Vagina (tissue), 2 donors: ENCODE data around the gene ADAMTS2.

Source experiments
- POLR2A ChIP-seq, 2 donors: fragments of 450-650 bp; IDR thresholded peaks; one replicate each; pipeline ENCODE4 v1.6.1; 2017; ENCODE audit warnings: antibody characterized with exemption in 2 of 2, mild to moderate bottlenecking in 2 of 2, moderate library complexity in 2 of 2
- POLR2AphosphoS5 ChIP-seq, 2 donors: sonication (generic); formaldehyde crosslinking; IDR thresholded peaks; one replicate each; pipeline ENCODE4 v1.9.0; 2017; ENCODE audit warnings: antibody characterized with exemption in 2 of 2, mild to moderate bottlenecking in 2 of 2, low read depth in 1 of 2; ENCODE audit not compliant: insufficient read depth in 1 of 2
- TF ChIP-seq, protein P1 (sequence below), 3 experiments: fragments of 450-650 bp in 2 of 3; fragments of 200-600 bp in 1 of 3; sonication (generic) in 1 of 3; IDR thresholded peaks; one replicate each; pipeline ENCODE4 v1.5.1; 2017 to 2019; ENCODE audit warnings: antibody characterized with exemption in 3 of 3, mild to moderate bottlenecking in 2 of 3, moderate library complexity in 2 of 3

DNA sequence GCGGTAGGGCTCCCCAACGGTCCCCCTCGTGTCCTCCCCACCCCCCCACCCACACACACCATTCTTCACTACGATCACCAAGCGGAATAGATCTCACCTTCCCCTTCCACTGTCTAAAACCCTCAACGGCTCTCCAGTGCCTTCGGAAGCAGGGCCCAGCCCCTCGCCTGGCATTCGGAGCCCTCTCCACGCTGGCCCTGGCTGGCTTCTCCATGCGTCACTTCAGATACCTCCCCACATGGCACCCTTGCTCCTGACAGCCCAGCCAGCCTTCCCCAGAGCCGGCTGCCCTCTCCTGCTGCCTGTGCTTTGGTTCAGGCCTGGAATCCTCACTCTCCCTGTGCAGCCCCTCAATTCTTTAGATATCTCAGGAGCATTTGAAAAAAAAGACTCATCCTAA lies 158.5 kb downstream of the ADAMTS2 start:
- TF ChIP-seq, protein P1, sequence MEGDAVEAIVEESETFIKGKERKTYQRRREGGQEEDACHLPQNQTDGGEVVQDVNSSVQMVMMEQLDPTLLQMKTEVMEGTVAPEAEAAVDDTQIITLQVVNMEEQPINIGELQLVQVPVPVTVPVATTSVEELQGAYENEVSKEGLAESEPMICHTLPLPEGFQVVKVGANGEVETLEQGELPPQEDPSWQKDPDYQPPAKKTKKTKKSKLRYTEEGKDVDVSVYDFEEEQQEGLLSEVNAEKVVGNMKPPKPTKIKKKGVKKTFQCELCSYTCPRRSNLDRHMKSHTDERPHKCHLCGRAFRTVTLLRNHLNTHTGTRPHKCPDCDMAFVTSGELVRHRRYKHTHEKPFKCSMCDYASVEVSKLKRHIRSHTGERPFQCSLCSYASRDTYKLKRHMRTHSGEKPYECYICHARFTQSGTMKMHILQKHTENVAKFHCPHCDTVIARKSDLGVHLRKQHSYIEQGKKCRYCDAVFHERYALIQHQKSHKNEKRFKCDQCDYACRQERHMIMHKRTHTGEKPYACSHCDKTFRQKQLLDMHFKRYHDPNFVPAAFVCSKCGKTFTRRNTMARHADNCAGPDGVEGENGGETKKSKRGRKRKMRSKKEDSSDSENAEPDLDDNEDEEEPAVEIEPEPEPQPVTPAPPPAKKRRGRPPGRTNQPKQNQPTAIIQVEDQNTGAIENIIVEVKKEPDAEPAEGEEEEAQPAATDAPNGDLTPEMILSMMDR (IDR thresholded peaks at IDR 0.05): no peak
- TF ChIP-seq POLR2AphosphoS5 (IDR thresholded peaks at IDR 0.05; ENCODE audit: insufficient read depth in 1 of 2, low read depth in 1 of 2): no peak
- no peak for TF ChIP-seq POLR2A (IDR thresholded peaks at IDR 0.05)
